Thyroid gland (tissue), 4 donors: Measurements from ENCODE around the gene CTSE.

Experiments used
- POLR2A ChIP-seq, 2 donors: fragments of 450-650 bp; IDR thresholded peaks; one replicate each; pipeline ENCODE4 v1.6.1; 2017; ENCODE audit warnings: antibody characterized with exemption in 2 of 2, mild to moderate bottlenecking in 2 of 2, moderate library complexity in 1 of 2
- TF ChIP-seq, protein P1 (sequence below), 6 experiments: fragments of 200-600 bp in 3 of 6; fragments of 450-650 bp in 3 of 6; sonication (generic) in 3 of 6; IDR thresholded peaks; one replicate each; pipeline ENCODE4 v1.5.1; 2016 to 2019; ENCODE audit warnings: antibody characterized with exemption in 6 of 6, mild to moderate bottlenecking in 2 of 6, inconsistent platforms in 1 of 6, moderate library complexity in 1 of 6

DNA sequence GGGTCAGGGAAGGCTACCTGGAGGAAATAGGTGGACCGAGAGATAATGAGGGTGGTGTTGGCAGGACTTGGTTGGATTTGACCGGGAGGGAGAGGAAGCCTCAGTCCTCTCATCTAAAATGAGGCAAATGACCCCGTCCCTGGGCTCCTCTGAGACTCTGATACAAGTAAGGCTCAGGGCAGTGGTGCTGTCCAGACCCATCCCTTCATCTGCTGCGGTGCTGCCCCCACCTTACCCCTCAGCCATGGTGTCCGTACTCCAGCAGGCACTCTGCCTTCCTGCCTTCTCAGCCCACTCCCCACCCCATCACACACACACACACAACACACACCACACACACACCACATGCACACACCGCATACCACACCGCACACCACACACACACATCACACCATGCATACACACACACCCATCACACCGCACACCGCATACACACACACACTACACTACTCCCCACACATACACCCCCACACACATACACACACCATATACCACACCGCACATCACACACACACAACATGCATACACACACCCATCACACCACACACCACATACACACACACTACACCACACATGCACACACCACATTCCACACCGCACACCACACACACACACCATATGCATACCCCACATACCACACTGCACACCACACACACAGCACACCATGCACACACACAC lies 51.1 kb downstream of the CTSE start:
- TF ChIP-seq, protein P1, sequence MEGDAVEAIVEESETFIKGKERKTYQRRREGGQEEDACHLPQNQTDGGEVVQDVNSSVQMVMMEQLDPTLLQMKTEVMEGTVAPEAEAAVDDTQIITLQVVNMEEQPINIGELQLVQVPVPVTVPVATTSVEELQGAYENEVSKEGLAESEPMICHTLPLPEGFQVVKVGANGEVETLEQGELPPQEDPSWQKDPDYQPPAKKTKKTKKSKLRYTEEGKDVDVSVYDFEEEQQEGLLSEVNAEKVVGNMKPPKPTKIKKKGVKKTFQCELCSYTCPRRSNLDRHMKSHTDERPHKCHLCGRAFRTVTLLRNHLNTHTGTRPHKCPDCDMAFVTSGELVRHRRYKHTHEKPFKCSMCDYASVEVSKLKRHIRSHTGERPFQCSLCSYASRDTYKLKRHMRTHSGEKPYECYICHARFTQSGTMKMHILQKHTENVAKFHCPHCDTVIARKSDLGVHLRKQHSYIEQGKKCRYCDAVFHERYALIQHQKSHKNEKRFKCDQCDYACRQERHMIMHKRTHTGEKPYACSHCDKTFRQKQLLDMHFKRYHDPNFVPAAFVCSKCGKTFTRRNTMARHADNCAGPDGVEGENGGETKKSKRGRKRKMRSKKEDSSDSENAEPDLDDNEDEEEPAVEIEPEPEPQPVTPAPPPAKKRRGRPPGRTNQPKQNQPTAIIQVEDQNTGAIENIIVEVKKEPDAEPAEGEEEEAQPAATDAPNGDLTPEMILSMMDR (IDR thresholded peaks at IDR 0.05), result no peak
- TF ChIP-seq POLR2A (IDR thresholded peaks at IDR 0.05), result no peak
